RWPE1 (cell line): ENCODE measurements around the gene IL3.
"Not testable (repeated sequence)": the region's sequence is repeated elsewhere in the genome, so short reads cannot be mapped to it uniquely, and the experiment has no call there.

Source experiments
- CTCF ChIA-PET: fragments of 350-600 bp; sonication (Branson Sonifier 250); formaldehyde crosslinking; extraction: SDS; loops from one replicate; lab custom pipeline; 2021; lab: Yijun Ruan, JAX
- POLR2A ChIA-PET: fragments of 400-600 bp; formaldehyde crosslinking; extraction: SDS; loops from one replicate; lab custom pipeline; 2020; ENCODE audit warnings: antibody characterized with exemption; ENCODE audit not compliant: low non-redundant PET; lab: Yijun Ruan, JAX
- DNase-seq: peaks from one replicate; pipeline ENCODE4 v3.0.0; 2012; ENCODE audit warnings: low spot score
- H3K27ac ChIP-seq: fragments of 450-650 bp; 2 replicates; pipeline ENCODE4 v1.5.1; 2017
- CTCF ChIP-seq: fragments of 450-650 bp; conservative IDR thresholded peaks from 2 replicates; pipeline ENCODE4 v1.5.1; 2017; ENCODE audit warnings: low read depth, mild to moderate bottlenecking

IL3 gene

GRCh38 chr5:132105688-132106087 lies 45.2 kb downstream of the IL3 start:
- TF ChIP-seq CTCF, result no peak
- H3K27ac ChIP-seq, result no peak overlapping the region
- ChIA-PET CTCF (interaction anchor here (0.9 kb wide), 1 partner anchor 11 kb away, joined by 3 read pairs; no protein-coding TSS in a partner anchor), POLR2A (no interaction called here)
- no peak for DNase-seq

GRCh38 chr5:132108495-132108894 lies 48.0 kb downstream of the IL3 start:
- H3K27ac ChIP-seq, POLR2A ChIA-PET, CTCF ChIA-PET, DNase-seq: not testable (repeated sequence)

- CTCF ChIA-PET, result interaction anchor here (0.6 kb wide), 1 partner anchor 81 kb away, joined by 4 read pairs; no protein-coding TSS in a partner anchor
- POLR2A ChIA-PET, H3K27ac ChIP-seq, DNase-seq: not testable (repeated sequence)
These were observed 48.5 kb downstream of the IL3 start for GRCh38 chr5:132108957-132109356.

- ChIA-PET CTCF (interaction anchor here (0.6 kb wide), 1 partner anchor 80 kb away, joined by 4 read pairs; no protein-coding TSS in a partner anchor), POLR2A (no interaction called here)
- no peak for TF ChIP-seq CTCF
- no peak for DNase-seq
- no peak overlapping the region for H3K27ac ChIP-seq
These were observed 49.1 kb downstream of the IL3 start for GRCh38 chr5:132109494-132110053.

GRCh38 chr5:132110195-132110594 lies 49.7 kb downstream of the IL3 start:
- ChIA-PET POLR2A (no interaction called here), CTCF (interaction anchor here (0.9 kb wide), 1 partner anchor 17 kb away, joined by 4 read pairs; no protein-coding TSS in a partner anchor)
- no peak for TF ChIP-seq CTCF
- H3K27ac ChIP-seq, result no peak overlapping the region
- DNase-seq, result no peak

- no peak for DNase-seq
- no peak overlapping the region for H3K27ac ChIP-seq
- no peak for TF ChIP-seq CTCF
- ChIA-PET POLR2A (no interaction called here), CTCF (interaction anchor here (0.9 kb wide), 1 partner anchor 18 kb away, joined by 4 read pairs; no protein-coding TSS in a partner anchor)
These were observed 50.5 kb downstream of the IL3 start for GRCh38 chr5:132110930-132111329.

GRCh38 chr5:132112111-132112510 lies 51.7 kb downstream of the IL3 start:
- TF ChIP-seq CTCF, result no peak
- ChIA-PET CTCF (no interaction called here), POLR2A (no interaction called here)
- no peak for DNase-seq
- no peak overlapping the region for H3K27ac ChIP-seq
